Inferior parietal cortex (tissue), 1 donor: ENCODE data around the gene ATOH8.

Experiments used
- DNase-seq: peaks from one replicate; pipeline ENCODE4 v3.0.0-alpha.2; 2016; ENCODE audit errors: extremely low spot score

The ATOH8 gene

GRCh38 chr2:85754313-85755095 lies 713 bp downstream of the ATOH8 start:
- no peak for DNase-seq

GRCh38 chr2:85755122-85756027 lies 1.6 kb downstream of the ATOH8 start:
- DNase-seq: no peak

GRCh38 chr2:85756195-85756594 lies 2.4 kb downstream of the ATOH8 start:
- no peak for DNase-seq

GRCh38 chr2:85756822-85757435 lies 3.1 kb downstream of the ATOH8 start:
- no peak for DNase-seq

GRCh38 chr2:85757860-85758259 lies 4.1 kb downstream of the ATOH8 start:
- no peak for DNase-seq

- no peak for DNase-seq
Measured at GRCh38 chr2:85758361-85759256, 4.8 kb downstream of the ATOH8 start.

GRCh38 chr2:85759257-85759613 lies 5.4 kb downstream of the ATOH8 start:
- DNase-seq: no peak

- no peak for DNase-seq
Measured at GRCh38 chr2:85760371-85760770, 6.6 kb downstream of the ATOH8 start.

- DNase-seq: no peak
Measured at GRCh38 chr2:85760872-85761271, 7.1 kb downstream of the ATOH8 start.

GRCh38 chr2:85761512-85761944 lies 7.7 kb downstream of the ATOH8 start:
- DNase-seq: no peak

GRCh38 chr2:85761946-85762345 lies 8.2 kb downstream of the ATOH8 start:
- DNase-seq: no peak

GRCh38 chr2:85763132-85763531 lies 9.3 kb downstream of the ATOH8 start:
- DNase-seq: no peak

GRCh38 chr2:85763831-85764230 lies 10.0 kb downstream of the ATOH8 start:
- DNase-seq: no peak

GRCh38 chr2:85765081-85765731 lies 11.4 kb downstream of the ATOH8 start:
- no peak for DNase-seq

- no peak for DNase-seq
Measured at GRCh38 chr2:85766229-85766628, 12.4 kb downstream of the ATOH8 start.

GRCh38 chr2:85767803-85768665 lies 14.2 kb downstream of the ATOH8 start:
- no peak for DNase-seq

GRCh38 chr2:85768713-85769112 lies 14.9 kb downstream of the ATOH8 start:
- no peak for DNase-seq

GRCh38 chr2:85769236-85769982 lies 15.6 kb downstream of the ATOH8 start:
- no peak for DNase-seq

GRCh38 chr2:85769983-85770362 lies 16.2 kb downstream of the ATOH8 start:
- DNase-seq: no peak
